Small intestine (tissue), 7 donors: ENCODE results near the gene FXYD1. TPM values are rescaled to one million over a fixed set of nuclear protein-coding genes. Genes with fewer than 3 reads are reported as not detected.
"Not testable (repeated sequence)": the region's sequence is repeated elsewhere in the genome, so short reads cannot be mapped to it uniquely, and the experiment has no call there.

ENCODE experiments used
- DNase-seq, 2 donors: peaks; one replicate each; pipeline versions ENCODE4 v3.0.0 to v3.0.0-alpha.2; 2013
- FAIRE-seq: peaks from 2 replicates; lab custom pipeline; 2012; peaks lifted over from hg19 to GRCh38; lab: Jason Lieb, UNC
- H3K27ac ChIP-seq, 3 donors: one replicate each; pipeline ENCODE4 v1.5.1; 2013; ENCODE audit warnings: low read length in 2 of 3, mild to moderate bottlenecking in 2 of 3, control low read depth in 1 of 3, inconsistent platforms in 1 of 3, low read depth in 1 of 3, moderate library complexity in 1 of 3
- H3K27me3 ChIP-seq, 3 donors: one replicate each; pipeline ENCODE4 v1.6.1; 2013; ENCODE audit warnings: low read length in 3 of 3, inconsistent platforms in 1 of 3; ENCODE audit not compliant: control insufficient read depth in 3 of 3, insufficient read depth in 3 of 3
- H3K36me3 ChIP-seq, 3 donors: one replicate each; pipeline ENCODE4 v1.6.1; 2013; ENCODE audit warnings: low read length in 3 of 3, inconsistent platforms in 1 of 3, low read depth in 1 of 3, mild to moderate bottlenecking in 1 of 3, moderate library complexity in 1 of 3; ENCODE audit not compliant: control insufficient read depth in 3 of 3, insufficient read depth in 2 of 3
- H3K4me1 ChIP-seq, 3 donors: one replicate each; pipeline ENCODE4 v1.6.1; 2013; ENCODE audit warnings: low read length in 2 of 3, inconsistent platforms in 1 of 3, low read depth in 1 of 3, mild to moderate bottlenecking in 1 of 3, moderate library complexity in 1 of 3; ENCODE audit not compliant: control insufficient read depth in 3 of 3, insufficient read depth in 2 of 3
- H3K4me3 ChIP-seq, 3 donors: one replicate each; pipeline ENCODE4 v1.5.1; 2013; ENCODE audit warnings: low read length in 3 of 3, control low read depth in 1 of 3, inconsistent platforms in 1 of 3, low read depth in 1 of 3, mild to moderate bottlenecking in 1 of 3, moderate library complexity in 1 of 3
- H3K9me3 ChIP-seq, 2 donors: one replicate each; pipeline ENCODE4 v1.6.1; 2013; ENCODE audit warnings: low read depth in 1 of 2, low read length in 1 of 2; ENCODE audit not compliant: control insufficient read depth in 2 of 2, insufficient read depth in 1 of 2
- WGBS, 3 donors: extraction: QIAGEN DNeasy Blood & Tissue Kit; methylation state at CpG; one replicate each; pipeline ENCODE4 v1.1.7; 2013; 5-methylcytosine and 5-hydroxymethylcytosine counted together
- polyA plus RNA-seq, 4 donors: library from polyadenylated mRNA; stranded (reverse) in 3 of 4; unstranded in 1 of 4; fragments of 200-250 nt in 3 of 4; fragments of 120-200 nt in 1 of 4; gene quantifications; one replicate each; pipeline versions ENCODE4 v1.2.1 to v1.2.3, GENCODE V29; 2013
- donor health status: healthy with polysubstance abuse.
- donor health status: control.
- donor health status: control.
- donor health status: Bipolar disorder and iron deficiency.
- donor health status: healthy.

Gene FXYD1
- polyA plus RNA-seq, 4 donors, result 7.3 to 25.4 (median 13.6) TPM; not detected in 1

- DNase-seq (peak; percentile 95 to 96), FAIRE-seq (no peak)
- Histone ChIP-seq H3K27me3 (no peaks in the 10 kb centered on the region), H3K36me3 (peaks cover 0 to 39% (median 0%) of the 10 kb centered on the region in 3 donors), H3K27ac (peak overlapping the region; percentile 37 to 87 (median 65)), H3K4me1 (peaks cover 0 to 48% (median 6%) of the 10 kb centered on the region in 3 donors), H3K4me3 (peak overlapping the region in 2 of 3 donors; percentile 51 to 53), H3K9me3 (no peaks in the 10 kb centered on the region)
- 9 to 11% (median 10%) methylated on average over 42 of the region's 42 CpGs for WGBS, 3 donors
Measured at GRCh38 chr19:35124098-35125060, 14.2 kb upstream of the FXYD1 start.

GRCh38 chr19:35125270-35125717 is 13.3 kb upstream of the FXYD1 start:
- Histone ChIP-seq H3K27ac (peak overlapping the region in 1 of 3 donors; percentile 6), H3K4me3 (no peak overlapping the region), H3K27me3 (no peaks in the 10 kb centered on the region), H3K4me1 (peaks cover 0 to 56% (median 6%) of the 10 kb centered on the region in 3 donors), H3K9me3 (no peaks in the 10 kb centered on the region), H3K36me3 (peaks cover 0 to 30% (median 0%) of the 10 kb centered on the region in 3 donors)
- FAIRE-seq (no peak), DNase-seq (no peak)
- WGBS, 3 donors, result 70 to 84% (median 83%) methylated on average over 17 to 19 of the region's 19 CpGs

GRCh38 chr19:35125749-35126623 is 12.6 kb upstream of the FXYD1 start:
- H3K4me3 ChIP-seq, result no peak overlapping the region
- no peak for DNase-seq
- peaks cover 0 to 23% (median 0%) of the 10 kb centered on the region in 3 donors for H3K36me3 ChIP-seq
- H3K27me3 ChIP-seq, result no peaks in the 10 kb centered on the region
- no peaks in the 10 kb centered on the region for H3K9me3 ChIP-seq
- FAIRE-seq, result no peak
- peaks cover 0 to 58% (median 6%) of the 10 kb centered on the region in 3 donors for H3K4me1 ChIP-seq
- H3K27ac ChIP-seq, result no peak overlapping the region
- WGBS, 3 donors, result 84 to 87% (median 85%) methylated on average over 27 to 35 of the region's 35 CpGs

- DNase-seq, result no peak
- FAIRE-seq, result no peak
- Histone ChIP-seq H3K4me3 (no peak overlapping the region), H3K9me3 (no peaks in the 10 kb centered on the region), H3K36me3 (peaks cover 0 to 17% (median 0%) of the 10 kb centered on the region in 3 donors), H3K4me1 (peaks cover 0 to 57% (median 4%) of the 10 kb centered on the region in 3 donors), H3K27ac (no peak overlapping the region), H3K27me3 (no peaks in the 10 kb centered on the region)
- WGBS, 3 donors, result 63 to 83% (median 78%) methylated on average over 19 to 20 of the region's 20 CpGs
Measured at GRCh38 chr19:35126624-35126959, 12.0 kb upstream of the FXYD1 start.

- DNase-seq (no peak), FAIRE-seq (no peak)
- H3K27ac ChIP-seq, result no peak overlapping the region
Measured at GRCh38 chr19:35127871-35128270, 10.8 kb upstream of the FXYD1 start.

GRCh38 chr19:35128398-35129057 is 10.1 kb upstream of the FXYD1 start:
- H3K36me3 ChIP-seq, result peaks cover 0 to 1% (median 0%) of the 10 kb centered on the region in 3 donors
- DNase-seq (no peak), FAIRE-seq (no peak)
- H3K4me3 ChIP-seq, result no peak overlapping the region
- WGBS, 3 donors, result 80 to 87% (median 84%) methylated on average over 9 of the region's 9 CpGs
- H3K27ac ChIP-seq, result peak overlapping the region in 1 of 3 donors; percentile 17
- no peaks in the 10 kb centered on the region for H3K9me3 ChIP-seq
- H3K4me1 ChIP-seq, result peaks cover 0 to 49% (median 4%) of the 10 kb centered on the region in 3 donors
- H3K27me3 ChIP-seq, result no peaks in the 10 kb centered on the region

More at GRCh38 chr19:35127871-35128270, 10.8 kb upstream of the FXYD1 start:
- no peaks in the 10 kb centered on the region for H3K9me3 ChIP-seq
- H3K36me3 ChIP-seq, result peaks cover 0 to 8% (median 0%) of the 10 kb centered on the region in 3 donors
- peaks cover 0 to 54% (median 4%) of the 10 kb centered on the region in 3 donors for H3K4me1 ChIP-seq
- H3K4me3 ChIP-seq, result no peak overlapping the region
- 75 to 87% (median 83%) methylated on average over 7 of the region's 7 CpGs for WGBS, 3 donors
- no peaks in the 10 kb centered on the region for H3K27me3 ChIP-seq

GRCh38 chr19:35129724-35130274 is 8.8 kb upstream of the FXYD1 start:
- not testable (repeated sequence) for FAIRE-seq, H3K4me3 ChIP-seq, DNase-seq, H3K9me3 ChIP-seq, H3K36me3 ChIP-seq, H3K27me3 ChIP-seq
- 44 to 49% (median 48%) methylated on average over 14 of the region's 14 CpGs for WGBS, 3 donors
- Histone ChIP-seq H3K27ac (peak overlapping the region in 1 of 3 donors; percentile 65), H3K4me1 (peaks cover 0 to 46% (median 0%) of the 10 kb centered on the region in 3 donors)
